HepG2 (cell line): ENCODE results near the gene MAPK8. TPM values are rescaled to one million over a fixed set of nuclear protein-coding genes. Genes with fewer than 3 reads are reported as not detected.

Experiments used
- ATAC-seq: fragments of 200-7000 bp; cut with Tn5 transposase; 3 replicates; pipeline ENCODE4 v1.9.1; 2020; ENCODE audit warnings: mild to moderate bottlenecking, moderate library complexity
- BruUV-seq: library from RNA; stranded (reverse); fragments of 400-500 nt; replicated peaks from 2 replicates; lab custom pipeline; 2021; lab: Mats Ljungman, UMichigan
- CTCF ChIA-PET: fragments of 300-600 bp; formaldehyde crosslinking; extraction: SDS; loops from one replicate; lab custom pipeline; 2021; ENCODE audit warnings: low total read pairs, inconsistent platforms, low intra/inter-chr PET ratio; lab: Yijun Ruan, JAX
- POLR2A ChIA-PET: fragments of 350-600 bp; sonication (Branson Sonifier 250); formaldehyde crosslinking; loops from one replicate; lab custom pipeline; 2020; ENCODE audit warnings: antibody characterized with exemption, inconsistent platforms; lab: Yijun Ruan, JAX
- DNase-seq: peaks from one replicate; pipeline ENCODE4 v3.0.0-alpha.2; 2015; ENCODE audit warnings: low spot score
- FAIRE-seq: peaks from 3 replicates; lab custom pipeline; 2011; peaks lifted over from hg19 to GRCh38; lab: Jason Lieb, UNC
- H2AFZ ChIP-seq: one replicate; pipeline ENCODE4 v1.6.1; 2011; ENCODE audit warnings: low read length, inconsistent platforms
- H3K27ac ChIP-seq: fragments of 300-600 bp; 3 replicates; pipeline ENCODE4 v1.8.0; 2011; ENCODE audit warnings: mixed run types, mild to moderate bottlenecking, mixed read lengths, low read length, inconsistent platforms; ENCODE audit not compliant: insufficient read depth; ENCODE audit errors: extremely low read length
- H3K27me3 ChIP-seq, 2 experiments: fragments of 200-600 bp in 1 of 2; 2 replicates in 1 of 2; 3 replicates in 1 of 2; pipeline versions ENCODE4 v1.6.0 to v1.8.0; 2011; ENCODE audit warnings: low read length in 2 of 2, mild to moderate bottlenecking in 2 of 2, moderate library complexity in 2 of 2, inconsistent platforms in 1 of 2; ENCODE audit not compliant: insufficient read depth in 2 of 2, control insufficient read depth in 1 of 2
- H3K36me3 ChIP-seq, 2 experiments: fragments of 200-600 bp in 1 of 2; replicated peaks in 1 of 2; 2 replicates in 1 of 2; 3 replicates in 1 of 2; pipeline versions ENCODE4 v1.5.1 to v1.8.0; 2011; ENCODE audit warnings: low read length in 2 of 2, inconsistent platforms in 1 of 2; ENCODE audit not compliant: insufficient read depth in 2 of 2, control insufficient read depth in 1 of 2
- H3K4me1 ChIP-seq: 2 replicates; pipeline ENCODE4 v1.5.1; 2012; ENCODE audit warnings: low read length, inconsistent platforms; ENCODE audit not compliant: insufficient read depth
- H3K4me2 ChIP-seq: 2 replicates; pipeline ENCODE4 v1.6.0; 2011; ENCODE audit warnings: low read depth, low read length, inconsistent platforms
- H3K4me3 ChIP-seq, 3 experiments: fragments of 200-600 bp in 1 of 3; sonication (generic), shearing (Covaris generic) in 1 of 3; replicated peaks in 1 of 3; 2 replicates each; pipeline ENCODE4 v1.5.1; 2011 to 2016; ENCODE audit warnings: low read length in 3 of 3, inconsistent platforms in 2 of 3, low read depth in 2 of 3, mild to moderate bottlenecking in 2 of 3, control low read depth in 1 of 3, mixed read lengths in 1 of 3; ENCODE audit not compliant: insufficient read depth in 1 of 3
- H3K79me2 ChIP-seq: one replicate; pipeline ENCODE4 v1.6.1; 2011; ENCODE audit warnings: low read length, inconsistent platforms; ENCODE audit not compliant: insufficient read depth
- H3K9ac ChIP-seq: 2 replicates; pipeline ENCODE4 v1.6.0; 2011; ENCODE audit warnings: mild to moderate bottlenecking, low read depth, low read length, inconsistent platforms; ENCODE audit not compliant: insufficient read depth
- H3K9me3 ChIP-seq: 2 replicates; pipeline ENCODE4 v1.5.1; 2012; ENCODE audit warnings: mild to moderate bottlenecking, low read length
- H4K20me1 ChIP-seq: 2 replicates; pipeline ENCODE4 v1.6.0; 2011; ENCODE audit warnings: inconsistent platforms, mild to moderate bottlenecking, low read length, moderate library complexity; ENCODE audit not compliant: insufficient read depth
- CBX2 ChIP-seq, 2 experiments: fragments of 200-600 bp in 1 of 2; sonication (generic); formaldehyde crosslinking in 1 of 2; IDR thresholded peaks; 2 replicates each; pipeline versions ENCODE4 v1.7.0 to v1.8.1; 2018 to 2022; ENCODE audit warnings: low read depth in 2 of 2, low read length in 1 of 2, mild to moderate bottlenecking in 1 of 2, missing genetic modification reagents in 1 of 2
- MBD4 ChIP-seq: IDR thresholded peaks from 2 replicates; pipeline ENCODE4 v1.6.1; 2012; ENCODE audit warnings: low read length, inconsistent platforms, borderline replicate concordance
- PRMT3 ChIP-seq: sonication (generic); formaldehyde crosslinking; IDR thresholded peaks from 2 replicates; pipeline ENCODE4 v1.8.1; 2022; ENCODE audit warnings: low read depth, mild to moderate bottlenecking, moderate library complexity, missing genetic modification reagents, borderline replicate concordance
- RBM22 ChIP-seq: fragments of 200-400 bp; formaldehyde crosslinking; optimal IDR thresholded peaks from 2 replicates; pipeline ENCODE3; 2017; ENCODE audit warnings: mild to moderate bottlenecking, low read length, moderate library complexity
- SETDB1 ChIP-seq: sonication (generic); formaldehyde crosslinking; IDR thresholded peaks from 2 replicates; pipeline ENCODE4 v1.5.1; 2020; ENCODE audit warnings: missing genetic modification reagents, mild to moderate bottlenecking, borderline replicate concordance
- SP2 ChIP-seq: sonication (generic); formaldehyde crosslinking; IDR thresholded peaks from 2 replicates; pipeline ENCODE4 v1.5.1; 2020; ENCODE audit warnings: mild to moderate bottlenecking, missing genetic modification reagents
- SRSF1 ChIP-seq: fragments of 200-400 bp; formaldehyde crosslinking; optimal IDR thresholded peaks from 2 replicates; pipeline ENCODE3; 2017; ENCODE audit warnings: mild to moderate bottlenecking, low read depth, low read length, moderate library complexity
- TCF7L2 ChIP-seq: IDR thresholded peaks from 2 replicates; pipeline ENCODE4 v1.6.1; 2011; ENCODE audit warnings: mild to moderate bottlenecking, low read depth, low read length, moderate library complexity
- TSC22D2 ChIP-seq: sonication (generic); formaldehyde crosslinking; IDR thresholded peaks from 2 replicates; pipeline ENCODE4 v1.5.1; 2020; ENCODE audit warnings: missing genetic modification reagents, mild to moderate bottlenecking, borderline replicate concordance
- ZBTB3 ChIP-seq: sonication (generic); formaldehyde crosslinking; IDR thresholded peaks from 2 replicates; pipeline ENCODE4 v1.4.0; 2020; ENCODE audit warnings: low read depth, mild to moderate bottlenecking, moderate library complexity, missing genetic modification reagents, borderline replicate concordance
- ZNF101 ChIP-seq: sonication (generic); formaldehyde crosslinking; IDR thresholded peaks from 2 replicates; pipeline ENCODE4 v1.4.0; 2020; ENCODE audit warnings: mild to moderate bottlenecking, low read depth, missing genetic modification reagents, borderline replicate concordance
- ZNF205 ChIP-seq: IDR thresholded peaks from 2 replicates; pipeline ENCODE4 v1.6.1; 2018; ENCODE audit warnings: missing biosample characterization, missing genetic modification reagents
- ZNF7 ChIP-seq: IDR thresholded peaks from 2 replicates; pipeline ENCODE4 v1.6.1; 2016; ENCODE audit warnings: missing biosample characterization, missing genetic modification reagents
- WGBS: methylation state at CpG from one replicate; pipeline ENCODE4 v1.1.6; 2017; ENCODE audit warnings: low lambda C conversion rate; 5-methylcytosine and 5-hydroxymethylcytosine counted together
- in situ Hi-C: cut with HindIII; loops from 2 replicates; pipeline ENCODE4 v1.10.0; 2017; ENCODE audit warnings: low pct_unique_long_range_greater_than_20kb; ENCODE audit not compliant: extremely low pct_ligation_motif_present
- intact Hi-C: fragments of 100-400 bp; cut with micrococcal nuclease; formaldehyde crosslinking; loops from one replicate; pipeline ENCODE4 v1.10.0; 2022; ENCODE audit not compliant: unreplicated experiment
- polyA plus RNA-seq, 8 experiments: library from polyadenylated mRNA; depleted of rRNA in 3 of 8; stranded (reverse) in 7 of 8; unstranded in 1 of 8; fragments of >200 nt; fragmentation: Illumina TruSeq in 4 of 8; extraction: Trizol in 4 of 8; gene quantifications; 2 replicates each; pipeline versions ENCODE4 v1.2.1 to v1.2.3, GENCODE V29; 2011 to 2016; ENCODE audit warnings: low read depth in 4 of 8, missing spikeins in 1 of 8, mixed read lengths in 1 of 8; ENCODE audit not compliant: insufficient read depth in 1 of 8
- total RNA-seq, 5 experiments: library from RNA; depleted of rRNA; stranded (reverse); fragments of >200 nt; fragmentation: Illumina TruSeq; extraction: Trizol; gene quantifications; 2 replicates each; pipeline ENCODE4 v1.2.3, GENCODE V29; 2016; ENCODE audit warnings: low read depth in 1 of 5
- TF ChIP-seq, protein P1 (sequence below): sonication (generic); formaldehyde crosslinking; IDR thresholded peaks from 2 replicates; pipeline ENCODE4 v1.4.0; 2020; ENCODE audit warnings: missing genetic modification reagents, borderline replicate concordance
- TF ChIP-seq, protein P2 (sequence below): sonication (generic); formaldehyde crosslinking; IDR thresholded peaks from 2 replicates; pipeline ENCODE4 v1.4.0; 2020; ENCODE audit warnings: missing genetic modification reagents, mild to moderate bottlenecking, borderline replicate concordance
- TF ChIP-seq, protein P3 (sequence below): sonication (generic); formaldehyde crosslinking; IDR thresholded peaks from 2 replicates; pipeline ENCODE4 v1.5.1; 2020; ENCODE audit warnings: missing genetic modification reagents, mild to moderate bottlenecking, borderline replicate concordance

MAPK8 gene
- total and polyA plus RNA-seq, 2 of the 13 experiments (the other 11 are each of a cell fraction or from before 2014, with no cell fraction given) = 41.6 to 47.3 TPM

DNA sequence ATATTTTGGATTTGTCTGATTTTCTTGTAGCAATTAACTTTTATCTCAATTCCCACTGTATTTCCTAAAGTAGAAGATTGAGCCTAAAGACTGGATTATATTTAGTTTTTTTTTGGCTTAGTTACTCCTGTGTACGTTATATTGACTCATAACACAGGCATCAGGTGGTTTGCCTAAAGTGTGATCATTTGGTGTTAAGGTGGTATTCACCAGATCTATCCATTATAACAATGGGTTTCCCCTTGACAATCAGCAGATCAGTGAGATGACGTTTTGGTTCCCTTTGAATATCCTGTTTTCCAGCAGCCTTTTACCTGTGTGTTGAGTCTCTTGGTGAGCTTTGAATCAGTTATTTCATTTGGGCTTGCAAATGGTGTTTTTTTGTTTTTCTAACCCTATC is 18.1 kb downstream of the MAPK8 start (continued):
- TF ChIP-seq, protein P1, sequence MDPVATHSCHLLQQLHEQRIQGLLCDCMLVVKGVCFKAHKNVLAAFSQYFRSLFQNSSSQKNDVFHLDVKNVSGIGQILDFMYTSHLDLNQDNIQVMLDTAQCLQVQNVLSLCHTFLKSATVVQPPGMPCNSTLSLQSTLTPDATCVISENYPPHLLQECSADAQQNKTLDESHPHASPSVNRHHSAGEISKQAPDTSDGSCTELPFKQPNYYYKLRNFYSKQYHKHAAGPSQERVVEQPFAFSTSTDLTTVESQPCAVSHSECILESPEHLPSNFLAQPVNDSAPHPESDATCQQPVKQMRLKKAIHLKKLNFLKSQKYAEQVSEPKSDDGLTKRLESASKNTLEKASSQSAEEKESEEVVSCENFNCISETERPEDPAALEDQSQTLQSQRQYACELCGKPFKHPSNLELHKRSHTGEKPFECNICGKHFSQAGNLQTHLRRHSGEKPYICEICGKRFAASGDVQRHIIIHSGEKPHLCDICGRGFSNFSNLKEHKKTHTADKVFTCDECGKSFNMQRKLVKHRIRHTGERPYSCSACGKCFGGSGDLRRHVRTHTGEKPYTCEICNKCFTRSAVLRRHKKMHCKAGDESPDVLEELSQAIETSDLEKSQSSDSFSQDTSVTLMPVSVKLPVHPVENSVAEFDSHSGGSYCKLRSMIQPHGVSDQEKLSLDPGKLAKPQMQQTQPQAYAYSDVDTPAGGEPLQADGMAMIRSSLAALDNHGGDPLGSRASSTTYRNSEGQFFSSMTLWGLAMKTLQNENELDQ (CRISPR knock-in tag) = no peak
- TF ChIP-seq SP2 (CRISPR knock-in tag) (no peak), TSC22D2 (CRISPR knock-in tag) (no peak), RBM22 (no peak)

DNA sequence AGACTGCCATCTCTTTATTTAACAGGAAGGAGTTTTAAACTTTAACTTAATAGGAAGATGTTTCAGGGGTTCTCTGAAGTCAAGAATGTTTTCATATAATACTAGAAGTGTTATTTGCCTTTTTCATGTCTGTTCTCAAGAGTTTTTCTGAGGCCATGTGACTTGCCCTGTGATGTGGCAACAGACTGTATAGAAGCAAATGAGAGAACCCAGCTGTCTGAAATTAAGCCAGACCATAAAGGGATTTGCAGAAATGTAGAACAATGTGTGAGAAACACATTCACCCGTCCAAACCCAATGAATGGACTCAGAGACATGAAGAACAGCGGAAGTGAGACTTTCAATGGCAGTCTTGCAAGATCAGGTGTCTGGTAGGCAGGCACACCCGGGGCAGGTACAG is 23.8 kb downstream of the MAPK8 start:
- no TSS peak for BruUV-seq
- CTCF ChIA-PET = no interaction called here
- intact Hi-C loops = no loop called here
- no peak for TF ChIP-seq ZNF7
- no peak for TF ChIP-seq SETDB1 (CRISPR knock-in tag)
- TF ChIP-seq SRSF1 = no peak
- TF ChIP-seq, protein P2, sequence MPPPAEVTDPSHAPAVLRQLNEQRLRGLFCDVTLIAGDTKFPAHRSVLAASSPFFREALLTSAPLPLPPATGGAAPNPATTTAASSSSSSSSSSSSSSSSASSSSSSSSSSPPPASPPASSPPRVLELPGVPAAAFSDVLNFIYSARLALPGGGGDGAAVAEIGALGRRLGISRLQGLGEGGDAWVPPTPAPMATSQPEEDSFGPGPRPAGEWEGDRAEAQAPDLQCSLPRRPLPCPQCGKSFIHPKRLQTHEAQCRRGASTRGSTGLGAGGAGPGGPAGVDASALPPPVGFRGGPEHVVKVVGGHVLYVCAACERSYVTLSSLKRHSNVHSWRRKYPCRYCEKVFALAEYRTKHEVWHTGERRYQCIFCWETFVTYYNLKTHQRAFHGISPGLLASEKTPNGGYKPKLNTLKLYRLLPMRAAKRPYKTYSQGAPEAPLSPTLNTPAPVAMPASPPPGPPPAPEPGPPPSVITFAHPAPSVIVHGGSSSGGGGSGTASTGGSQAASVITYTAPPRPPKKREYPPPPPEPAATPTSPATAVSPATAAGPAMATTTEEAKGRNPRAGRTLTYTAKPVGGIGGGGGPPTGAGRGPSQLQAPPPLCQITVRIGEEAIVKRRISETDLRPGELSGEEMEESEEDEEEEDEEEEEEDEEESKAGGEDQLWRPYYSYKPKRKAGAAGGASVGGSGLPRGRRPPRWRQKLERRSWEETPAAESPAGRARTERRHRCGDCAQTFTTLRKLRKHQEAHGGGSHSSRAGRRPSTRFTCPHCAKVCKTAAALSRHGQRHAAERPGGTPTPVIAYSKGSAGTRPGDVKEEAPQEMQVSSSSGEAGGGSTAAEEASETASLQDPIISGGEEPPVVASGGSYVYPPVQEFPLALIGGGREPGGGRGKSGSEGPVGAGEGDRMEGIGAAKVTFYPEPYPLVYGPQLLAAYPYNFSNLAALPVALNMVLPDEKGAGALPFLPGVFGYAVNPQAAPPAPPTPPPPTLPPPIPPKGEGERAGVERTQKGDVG = no peak
- no peak for TF ChIP-seq ZBTB3 (CRISPR knock-in tag)
- TF ChIP-seq CBX2 (IDR thresholded peaks at IDR 0.05; ENCODE audit: low read depth, low read length) = no peak
- no peak for TF ChIP-seq CBX2 (CRISPR knock-in tag; IDR thresholded peaks at IDR 0.05; ENCODE audit: low read depth)
- no peak for TF ChIP-seq ZNF101
- no peak for TF ChIP-seq PRMT3 (CRISPR knock-in tag)
- no peak for TF ChIP-seq ZNF205 (CRISPR knock-in tag)
- TF ChIP-seq, protein P3, sequence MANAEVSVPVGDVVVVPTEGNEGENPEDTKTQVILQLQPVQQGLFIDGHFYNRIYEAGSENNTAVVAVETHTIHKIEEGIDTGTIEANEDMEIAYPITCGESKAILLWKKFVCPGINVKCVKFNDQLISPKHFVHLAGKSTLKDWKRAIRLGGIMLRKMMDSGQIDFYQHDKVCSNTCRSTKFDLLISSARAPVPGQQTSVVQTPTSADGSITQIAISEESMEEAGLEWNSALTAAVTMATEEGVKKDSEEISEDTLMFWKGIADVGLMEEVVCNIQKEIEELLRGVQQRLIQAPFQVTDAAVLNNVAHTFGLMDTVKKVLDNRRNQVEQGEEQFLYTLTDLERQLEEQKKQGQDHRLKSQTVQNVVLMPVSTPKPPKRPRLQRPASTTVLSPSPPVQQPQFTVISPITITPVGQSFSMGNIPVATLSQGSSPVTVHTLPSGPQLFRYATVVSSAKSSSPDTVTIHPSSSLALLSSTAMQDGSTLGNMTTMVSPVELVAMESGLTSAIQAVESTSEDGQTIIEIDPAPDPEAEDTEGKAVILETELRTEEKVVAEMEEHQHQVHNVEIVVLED (CRISPR knock-in tag) = no peak
- TF ChIP-seq TCF7L2 = no peak
- no peak for TF ChIP-seq MBD4

More for the DNA sequence above, 23.8 kb downstream of the MAPK8 start:
- peaks cover 10% of the 10 kb centered on the region; the same call in 1 of the 2 replicates for H3K4me1 ChIP-seq
- H3K27ac ChIP-seq = no peak overlapping the region
- in situ Hi-C loops = no loop called here
- no peaks in the 10 kb centered on the region for H3K79me2 ChIP-seq
- H4K20me1 ChIP-seq = no peaks in the 10 kb centered on the region
- H3K9ac ChIP-seq = no peak overlapping the region
- WGBS = 97% methylated on average over 3 of the region's 3 CpGs
- POLR2A ChIA-PET = no interaction called here
- DNase-seq = no peak
- H3K36me3 ChIP-seq = no peaks in the 10 kb centered on the region; a peak in 1 of 5 replicates
- H3K4me3 ChIP-seq = no peak overlapping the region
- no peaks in the 10 kb centered on the region for H3K27me3 ChIP-seq
- no peak for FAIRE-seq
- no peak for ATAC-seq
- H2AFZ ChIP-seq = no peak overlapping the region
- H3K4me2 ChIP-seq = no peak overlapping the region
- no peaks in the 10 kb centered on the region for H3K9me3 ChIP-seq
